ENCODE results near the gene ACCS.
A peak's percentile ranks its signal among the peaks of the same experiment; 100 is the strongest.

The ACCS gene

GRCh38 chr11:44110231-44110679 lies 44.2 kb downstream of the ACCS start:
- Histone ChIP-seq H3K14ac (ENCODE audit: low read length) (no peak overlapping the region), H3K27ac (replicated peaks; ENCODE audit: low read length) (no peak overlapping the region), H3K27me3 (ENCODE audit: control insufficient read depth in 3 of 3, insufficient read depth in 3 of 3, low read depth in 1 of 3, low read length in 3 of 3) (no peaks in the 10 kb centered on the region), H3K4me1 (ENCODE audit: control insufficient read depth in 2 of 2, insufficient read depth in 1 of 2, low read depth in 1 of 2, low read length in 2 of 2) (peaks cover 0 to 2% of the 10 kb centered on the region in 2 donors), H3K36me3 (replicated peaks in 1 of 2; ENCODE audit: control insufficient read depth in 2 of 2, insufficient read depth in 2 of 2, low read length in 2 of 2) (peaks cover 16 to 35% of the 10 kb centered on the region in 2 donors), H2BK5ac (ENCODE audit: low read length) (no peak overlapping the region), H2BK15ac (ENCODE audit: low read length) (no peak overlapping the region), H2AK5ac (ENCODE audit: low read depth, low read length) (no peak overlapping the region), H3K4ac (ENCODE audit: low read length) (no peak overlapping the region), H3K79me1 (ENCODE audit: low read depth, low read length) (peaks cover 4% of the 10 kb centered on the region), H3K9me3 (replicated peaks in 1 of 2; ENCODE audit: control insufficient read depth in 2 of 2, insufficient read depth in 1 of 2, low read depth in 1 of 2, low read length in 2 of 2) (no peaks in the 10 kb centered on the region), H2AFZ (ENCODE audit: low read length) (no peak overlapping the region), H3K4me2 (ENCODE audit: insufficient read depth, low read length, poor library complexity, severe bottlenecking) (no peak overlapping the region), H3K9ac (ENCODE audit: low read depth, low read length, poor library complexity) (no peak overlapping the region), H3K4me3 (ENCODE audit: low read length in 2 of 2) (no peak overlapping the region), H2BK120ac (ENCODE audit: low read depth, low read length) (no peak overlapping the region), H3K23ac (ENCODE audit: low read depth, low read length, poor library complexity) (no peak overlapping the region), H3K18ac (ENCODE audit: low read length) (no peak overlapping the region), H4K8ac (ENCODE audit: low read depth, low read length) (no peak overlapping the region), H4K91ac (ENCODE audit: low read depth, low read length, poor library complexity) (no peak overlapping the region), H2BK12ac (ENCODE audit: low read length) (no peak overlapping the region)
- peak; percentile 40 for DNase-seq (ENCODE audit: low spot score)
- no CpG with 5 or more reads among the region's 4 CpGs for WGBS, 2 donors (ENCODE audit: extremely low coverage in 2 of 2, insufficient read length in 2 of 2, insufficient replicate concordance in 1 of 2)

GRCh38 chr11:44112091-44112821 lies 46.2 kb downstream of the ACCS start:
- H3K14ac ChIP-seq (ENCODE audit: low read length) = no peak overlapping the region
- peaks cover 14 to 51% of the 10 kb centered on the region in 2 donors for H3K36me3 ChIP-seq (replicated peaks in 1 of 2; ENCODE audit: control insufficient read depth in 2 of 2, insufficient read depth in 2 of 2, low read length in 2 of 2)
- H3K4me3 ChIP-seq (ENCODE audit: low read length in 2 of 2) = no peak overlapping the region
- no peak for DNase-seq (ENCODE audit: low spot score)
- H3K23ac ChIP-seq (ENCODE audit: low read depth, low read length, poor library complexity) = no peak overlapping the region
- H2AFZ ChIP-seq (ENCODE audit: low read length) = no peak overlapping the region
- no peak overlapping the region for H2BK5ac ChIP-seq (ENCODE audit: low read length)
- H2BK120ac ChIP-seq (ENCODE audit: low read depth, low read length) = no peak overlapping the region
- no peak overlapping the region for H2AK5ac ChIP-seq (ENCODE audit: low read depth, low read length)
- H3K4me1 ChIP-seq (ENCODE audit: control insufficient read depth in 2 of 2, insufficient read depth in 1 of 2, low read depth in 1 of 2, low read length in 2 of 2) = peaks cover 0 to 2% of the 10 kb centered on the region in 2 donors
- no peak overlapping the region for H4K8ac ChIP-seq (ENCODE audit: low read depth, low read length)
- no peaks in the 10 kb centered on the region for H3K27me3 ChIP-seq (ENCODE audit: control insufficient read depth in 3 of 3, insufficient read depth in 3 of 3, low read depth in 1 of 3, low read length in 3 of 3)
- H3K4ac ChIP-seq (ENCODE audit: low read length) = no peak overlapping the region
- no CpG with 5 or more reads among the region's 7 CpGs for WGBS, 2 donors (ENCODE audit: extremely low coverage in 2 of 2, insufficient read length in 2 of 2, insufficient replicate concordance in 1 of 2)
- no peak overlapping the region for H2BK15ac ChIP-seq (ENCODE audit: low read length)
- H3K18ac ChIP-seq (ENCODE audit: low read length) = no peak overlapping the region
- H3K9ac ChIP-seq (ENCODE audit: low read depth, low read length, poor library complexity) = no peak overlapping the region
- no peak overlapping the region for H2BK12ac ChIP-seq (ENCODE audit: low read length)
- H3K9me3 ChIP-seq (replicated peaks in 1 of 2; ENCODE audit: control insufficient read depth in 2 of 2, insufficient read depth in 1 of 2, low read depth in 1 of 2, low read length in 2 of 2) = no peaks in the 10 kb centered on the region
- no peak overlapping the region for H4K91ac ChIP-seq (ENCODE audit: low read depth, low read length, poor library complexity)
- H3K4me2 ChIP-seq (ENCODE audit: insufficient read depth, low read length, poor library complexity, severe bottlenecking) = no peak overlapping the region
- no peaks in the 10 kb centered on the region for H3K79me1 ChIP-seq (ENCODE audit: low read depth, low read length)
- no peak overlapping the region for H3K27ac ChIP-seq (replicated peaks; ENCODE audit: low read length)

- Histone ChIP-seq H4K91ac (ENCODE audit: low read depth, low read length, poor library complexity) (no peak overlapping the region), H2BK15ac (ENCODE audit: low read length) (no peak overlapping the region), H3K9me3 (replicated peaks in 1 of 2; ENCODE audit: control insufficient read depth in 2 of 2, insufficient read depth in 1 of 2, low read depth in 1 of 2, low read length in 2 of 2) (no peaks in the 10 kb centered on the region), H3K4ac (ENCODE audit: low read length) (no peak overlapping the region), H3K4me1 (ENCODE audit: control insufficient read depth in 2 of 2, insufficient read depth in 1 of 2, low read depth in 1 of 2, low read length in 2 of 2) (peaks cover 0 to 2% of the 10 kb centered on the region in 2 donors), H3K27ac (replicated peaks; ENCODE audit: low read length) (no peak overlapping the region), H2AK5ac (ENCODE audit: low read depth, low read length) (no peak overlapping the region), H2BK120ac (ENCODE audit: low read depth, low read length) (no peak overlapping the region), H2BK5ac (ENCODE audit: low read length) (no peak overlapping the region), H3K27me3 (ENCODE audit: control insufficient read depth in 3 of 3, insufficient read depth in 3 of 3, low read depth in 1 of 3, low read length in 3 of 3) (no peaks in the 10 kb centered on the region), H3K79me1 (ENCODE audit: low read depth, low read length) (no peaks in the 10 kb centered on the region), H3K4me3 (ENCODE audit: low read length in 2 of 2) (no peak overlapping the region), H3K36me3 (replicated peaks in 1 of 2; ENCODE audit: control insufficient read depth in 2 of 2, insufficient read depth in 2 of 2, low read length in 2 of 2) (peaks cover 11 to 54% of the 10 kb centered on the region in 2 donors), H3K18ac (ENCODE audit: low read length) (no peak overlapping the region), H3K9ac (ENCODE audit: low read depth, low read length, poor library complexity) (no peak overlapping the region), H2BK12ac (ENCODE audit: low read length) (no peak overlapping the region), H3K4me2 (ENCODE audit: insufficient read depth, low read length, poor library complexity, severe bottlenecking) (no peak overlapping the region), H3K14ac (ENCODE audit: low read length) (no peak overlapping the region), H2AFZ (ENCODE audit: low read length) (no peak overlapping the region), H4K8ac (ENCODE audit: low read depth, low read length) (no peak overlapping the region), H3K23ac (ENCODE audit: low read depth, low read length, poor library complexity) (no peak overlapping the region)
- DNase-seq (ENCODE audit: low spot score) = no peak
- no CpG with 5 or more reads among the region's 3 CpGs for WGBS, 2 donors (ENCODE audit: extremely low coverage in 2 of 2, insufficient read length in 2 of 2, insufficient replicate concordance in 1 of 2)
Measured at GRCh38 chr11:44113018-44113417, 46.9 kb downstream of the ACCS start.

GRCh38 chr11:44113572-44113971 lies 47.5 kb downstream of the ACCS start:
- Histone ChIP-seq H2BK120ac (ENCODE audit: low read depth, low read length) (no peak overlapping the region), H2BK15ac (ENCODE audit: low read length) (no peak overlapping the region), H3K36me3 (replicated peaks in 1 of 2; ENCODE audit: control insufficient read depth in 2 of 2, insufficient read depth in 2 of 2, low read length in 2 of 2) (peaks cover 9 to 49% of the 10 kb centered on the region in 2 donors), H2BK5ac (ENCODE audit: low read length) (no peak overlapping the region), H2AFZ (ENCODE audit: low read length) (no peak overlapping the region), H2BK12ac (ENCODE audit: low read length) (no peak overlapping the region), H4K8ac (ENCODE audit: low read depth, low read length) (no peak overlapping the region), H3K4me3 (ENCODE audit: low read length in 2 of 2) (no peak overlapping the region), H3K27me3 (ENCODE audit: control insufficient read depth in 3 of 3, insufficient read depth in 3 of 3, low read depth in 1 of 3, low read length in 3 of 3) (no peaks in the 10 kb centered on the region), H2AK5ac (ENCODE audit: low read depth, low read length) (no peak overlapping the region), H3K14ac (ENCODE audit: low read length) (no peak overlapping the region), H3K4me1 (ENCODE audit: control insufficient read depth in 2 of 2, insufficient read depth in 1 of 2, low read depth in 1 of 2, low read length in 2 of 2) (peaks cover 0 to 2% of the 10 kb centered on the region in 2 donors), H4K91ac (ENCODE audit: low read depth, low read length, poor library complexity) (no peak overlapping the region), H3K23ac (ENCODE audit: low read depth, low read length, poor library complexity) (no peak overlapping the region), H3K4ac (ENCODE audit: low read length) (no peak overlapping the region), H3K9ac (ENCODE audit: low read depth, low read length, poor library complexity) (no peak overlapping the region), H3K18ac (ENCODE audit: low read length) (no peak overlapping the region), H3K4me2 (ENCODE audit: insufficient read depth, low read length, poor library complexity, severe bottlenecking) (no peak overlapping the region), H3K79me1 (ENCODE audit: low read depth, low read length) (no peaks in the 10 kb centered on the region), H3K27ac (replicated peaks; ENCODE audit: low read length) (no peak overlapping the region), H3K9me3 (replicated peaks in 1 of 2; ENCODE audit: control insufficient read depth in 2 of 2, insufficient read depth in 1 of 2, low read depth in 1 of 2, low read length in 2 of 2) (no peaks in the 10 kb centered on the region)
- no CpG with 5 or more reads among the region's 3 CpGs for WGBS, 2 donors (ENCODE audit: extremely low coverage in 2 of 2, insufficient read length in 2 of 2, insufficient replicate concordance in 1 of 2)
- DNase-seq (ENCODE audit: low spot score) = no peak

Measured in neuronal stem cell (in vitro differentiated cells).